WTC11 (cell line): ENCODE measurements around the gene CABP2. TPM values are rescaled to one million over a fixed set of nuclear protein-coding genes. Genes with fewer than 3 reads are reported as not detected.

Experiments used
- ATAC-seq: fragments of 200-7000 bp; cut with Tn5 transposase; 2 replicates; pipeline ENCODE4 v1.10.0; 2021; ENCODE audit warnings: mild to moderate bottlenecking, moderate library complexity
- CTCF ChIA-PET: fragments of 300-600 bp; sonication (Branson Sonifier 250); formaldehyde crosslinking; loops from one replicate; lab custom pipeline; 2021; ENCODE audit warnings: antibody characterized with exemption; lab: Charles Lee
- POLR2A ChIA-PET: fragments of 350-600 bp; sonication (Branson Sonifier 250); formaldehyde crosslinking; loops from one replicate; lab custom pipeline; 2021; ENCODE audit warnings: antibody characterized with exemption; lab: Charles Lee
- DNase-seq: peaks from one replicate; pipeline ENCODE4 v3.0.0; 2021; ENCODE audit warnings: low spot score
- H3K27ac Mint-ChIP-seq: 2 replicates; pipeline ENCODE4 v1.8.0; 2021; ENCODE audit warnings: mixed read lengths
- H3K27me3 Mint-ChIP-seq: 2 replicates; pipeline ENCODE4 v1.8.0; 2021; ENCODE audit warnings: low read depth, mild to moderate bottlenecking, moderate library complexity, mixed read lengths
- H3K36me3 Mint-ChIP-seq: 2 replicates; pipeline ENCODE4 v1.8.0; 2021; ENCODE audit warnings: mixed read lengths
- H3K4me1 Mint-ChIP-seq: 2 replicates; pipeline ENCODE4 v1.8.0; 2022; ENCODE audit warnings: mixed read lengths
- H3K4me3 Mint-ChIP-seq: 2 replicates; pipeline ENCODE4 v1.8.0; 2021; ENCODE audit warnings: mild to moderate bottlenecking, moderate library complexity, mixed read lengths
- H3K9me3 Mint-ChIP-seq: 2 replicates; pipeline ENCODE4 v1.8.0; 2021; ENCODE audit warnings: mixed read lengths
- CBFB ChIP-seq: sonication (generic); formaldehyde crosslinking; IDR thresholded peaks from 2 replicates; pipeline ENCODE4 v1.8.1; 2022; ENCODE audit warnings: mild to moderate bottlenecking, low read depth, missing genetic modification reagents
- ESRRA ChIP-seq: sonication (generic); formaldehyde crosslinking; IDR thresholded peaks from 2 replicates; pipeline ENCODE4 v1.8.1; 2022; ENCODE audit warnings: mild to moderate bottlenecking, missing genetic modification reagents, borderline replicate concordance
- FOXJ3 ChIP-seq: sonication (generic); formaldehyde crosslinking; IDR thresholded peaks from 2 replicates; pipeline ENCODE4 v1.9.0; 2021; ENCODE audit warnings: missing genetic modification reagents, mild to moderate bottlenecking, borderline replicate concordance
- NR2C2 ChIP-seq: sonication (generic); formaldehyde crosslinking; IDR thresholded peaks from 2 replicates; pipeline ENCODE4 v1.8.0; 2022; ENCODE audit warnings: mild to moderate bottlenecking, missing genetic modification reagents
- RORB ChIP-seq: fragments of 250-450 bp; sonication (Bioruptor Pico); IDR thresholded peaks from 2 replicates; pipeline ENCODE4 v1.9.0; 2021; ENCODE audit warnings: mild to moderate bottlenecking
- ZNF671 ChIP-seq: fragments of 250-450 bp; sonication (Bioruptor Pico); IDR thresholded peaks from 2 replicates; pipeline ENCODE4 v1.8.0; 2021; ENCODE audit warnings: mild to moderate bottlenecking
- total RNA-seq: library from RNA; stranded (reverse); gene quantifications from 3 replicates; pipeline ENCODE4 v1.2.3, GENCODE V29; 2021
- TF ChIP-seq, protein P1 (sequence below): fragments of 250-450 bp; sonication (Bioruptor Pico); IDR thresholded peaks from 2 replicates; pipeline ENCODE4 v1.8.0; 2021; ENCODE audit warnings: mild to moderate bottlenecking
- TF ChIP-seq, protein P2 (sequence below): fragments of 250-450 bp; sonication (Bioruptor Pico); IDR thresholded peaks from 2 replicates; pipeline ENCODE4 v1.9.0; 2021; ENCODE audit warnings: mild to moderate bottlenecking, borderline replicate concordance
- TF ChIP-seq, protein P3 (sequence below): fragments of 250-450 bp; sonication (Bioruptor Pico); IDR thresholded peaks from 2 replicates; pipeline ENCODE4 v1.9.0; 2021; ENCODE audit warnings: mild to moderate bottlenecking
- TF ChIP-seq, protein P4 (sequence below): sonication (generic); formaldehyde crosslinking; IDR thresholded peaks from 2 replicates; pipeline ENCODE4 v1.8.0; 2023; ENCODE audit warnings: missing genetic modification reagents, mild to moderate bottlenecking, borderline replicate concordance
- TF ChIP-seq, protein P5 (sequence below): sonication (generic); formaldehyde crosslinking; IDR thresholded peaks from 2 replicates; pipeline ENCODE4 v1.8.1; 2022; ENCODE audit warnings: missing genetic modification reagents, borderline replicate concordance
- TF ChIP-seq, protein P6 (sequence below): fragments of 250-450 bp; sonication (Bioruptor Pico); IDR thresholded peaks from 2 replicates; pipeline ENCODE4 v2.1.2; 2022; ENCODE audit warnings: mild to moderate bottlenecking, moderate library complexity
- TF ChIP-seq, protein P7 (sequence below): sonication (generic); formaldehyde crosslinking; IDR thresholded peaks from 2 replicates; pipeline ENCODE4 v1.8.0; 2022; ENCODE audit warnings: mild to moderate bottlenecking, missing genetic modification reagents

The CABP2 gene
- total RNA-seq, 1 experiment from 2014 or later: not detected

DNA sequence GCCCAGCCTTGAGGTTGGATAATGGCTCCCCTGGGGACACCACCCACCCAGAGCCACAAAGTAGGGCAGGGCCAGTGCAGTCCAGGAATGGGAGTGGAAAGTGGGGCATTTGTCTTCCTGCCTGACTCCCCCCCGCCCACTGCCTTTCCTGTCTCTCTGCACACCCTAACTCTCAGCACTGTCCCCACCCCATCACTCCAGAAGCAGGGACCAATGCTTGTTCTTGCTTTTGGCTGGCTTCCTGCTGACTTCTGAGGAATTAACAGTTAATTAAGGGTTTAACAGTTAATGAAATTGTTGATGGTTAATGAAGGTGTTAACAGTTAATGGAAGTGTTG, 22.8 kb downstream of the CABP2 start:
- no peaks in the 10 kb centered on the region for H3K36me3 Mint-ChIP-seq
- H3K4me3 Mint-ChIP-seq: no peak overlapping the region
- TF ChIP-seq, protein P1, sequence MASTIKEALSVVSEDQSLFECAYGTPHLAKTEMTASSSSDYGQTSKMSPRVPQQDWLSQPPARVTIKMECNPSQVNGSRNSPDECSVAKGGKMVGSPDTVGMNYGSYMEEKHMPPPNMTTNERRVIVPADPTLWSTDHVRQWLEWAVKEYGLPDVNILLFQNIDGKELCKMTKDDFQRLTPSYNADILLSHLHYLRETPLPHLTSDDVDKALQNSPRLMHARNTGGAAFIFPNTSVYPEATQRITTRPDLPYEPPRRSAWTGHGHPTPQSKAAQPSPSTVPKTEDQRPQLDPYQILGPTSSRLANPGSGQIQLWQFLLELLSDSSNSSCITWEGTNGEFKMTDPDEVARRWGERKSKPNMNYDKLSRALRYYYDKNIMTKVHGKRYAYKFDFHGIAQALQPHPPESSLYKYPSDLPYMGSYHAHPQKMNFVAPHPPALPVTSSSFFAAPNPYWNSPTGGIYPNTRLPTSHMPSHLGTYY (CRISPR knock-in tag): no peak
- H3K27ac Mint-ChIP-seq: no peak overlapping the region
- peaks cover 12% of the 10 kb centered on the region for H3K27me3 Mint-ChIP-seq
- DNase-seq: no peak
- ATAC-seq: no peak
- CTCF ChIA-PET: no interaction called here
- H3K4me1 Mint-ChIP-seq: peaks cover 5% of the 10 kb centered on the region
- POLR2A ChIA-PET: no interaction called here
- no peaks in the 10 kb centered on the region for H3K9me3 Mint-ChIP-seq

DNA sequence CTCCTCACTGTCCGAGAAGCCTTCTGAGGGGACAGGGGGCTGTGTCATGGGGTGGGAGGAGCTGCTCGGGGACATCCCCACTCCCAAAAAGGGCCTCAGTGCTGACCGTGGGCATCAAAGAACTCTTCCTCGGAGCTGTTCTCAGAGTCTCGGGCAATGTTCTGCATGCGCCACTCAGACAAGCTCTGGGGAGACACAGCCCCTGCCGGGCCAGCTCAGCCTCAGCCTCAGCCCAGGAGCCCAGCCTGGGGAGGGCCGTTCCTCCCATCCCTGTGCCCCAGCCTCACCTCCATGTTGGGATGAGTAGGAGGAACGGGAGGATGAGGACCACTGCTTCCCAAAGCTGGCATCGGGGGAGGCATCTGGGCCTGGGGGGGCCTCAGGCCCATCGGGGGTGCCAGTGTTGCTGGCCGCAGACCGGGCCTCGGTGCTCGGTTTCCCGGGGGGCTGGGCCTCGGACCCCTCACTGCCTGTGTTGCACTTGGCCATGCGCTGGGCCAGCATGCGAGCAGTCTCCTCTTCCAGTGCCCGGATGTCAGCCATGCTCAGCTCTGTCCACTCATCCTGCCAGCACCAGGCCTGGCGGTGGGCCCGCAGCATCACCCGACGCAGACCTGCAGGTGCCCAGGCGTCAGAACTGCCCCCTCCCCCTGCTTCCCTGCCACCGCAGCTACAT, 23.3 kb downstream of the CABP2 start:
- Mint-ChIP-seq H3K36me3 (no peaks in the 10 kb centered on the region), H3K9me3 (no peaks in the 10 kb centered on the region), H3K4me3 (no peak overlapping the region), H3K27me3 (peaks cover 12% of the 10 kb centered on the region), H3K27ac (no peak overlapping the region), H3K4me1 (peaks cover 4% of the 10 kb centered on the region; the same call in 1 of the 2 replicates)
- POLR2A ChIA-PET: no interaction called here
- ATAC-seq (no peak), DNase-seq (no peak)
- CTCF ChIA-PET: no interaction called here
- TF ChIP-seq RORB (no peak), ESRRA (CRISPR knock-in tag) (no peak), FOXJ3 (CRISPR knock-in tag) (no peak), NR2C2 (no peak), CBFB (CRISPR knock-in tag) (no peak), ZNF671 (CRISPR knock-in tag) (no peak)
- TF ChIP-seq, protein P2, sequence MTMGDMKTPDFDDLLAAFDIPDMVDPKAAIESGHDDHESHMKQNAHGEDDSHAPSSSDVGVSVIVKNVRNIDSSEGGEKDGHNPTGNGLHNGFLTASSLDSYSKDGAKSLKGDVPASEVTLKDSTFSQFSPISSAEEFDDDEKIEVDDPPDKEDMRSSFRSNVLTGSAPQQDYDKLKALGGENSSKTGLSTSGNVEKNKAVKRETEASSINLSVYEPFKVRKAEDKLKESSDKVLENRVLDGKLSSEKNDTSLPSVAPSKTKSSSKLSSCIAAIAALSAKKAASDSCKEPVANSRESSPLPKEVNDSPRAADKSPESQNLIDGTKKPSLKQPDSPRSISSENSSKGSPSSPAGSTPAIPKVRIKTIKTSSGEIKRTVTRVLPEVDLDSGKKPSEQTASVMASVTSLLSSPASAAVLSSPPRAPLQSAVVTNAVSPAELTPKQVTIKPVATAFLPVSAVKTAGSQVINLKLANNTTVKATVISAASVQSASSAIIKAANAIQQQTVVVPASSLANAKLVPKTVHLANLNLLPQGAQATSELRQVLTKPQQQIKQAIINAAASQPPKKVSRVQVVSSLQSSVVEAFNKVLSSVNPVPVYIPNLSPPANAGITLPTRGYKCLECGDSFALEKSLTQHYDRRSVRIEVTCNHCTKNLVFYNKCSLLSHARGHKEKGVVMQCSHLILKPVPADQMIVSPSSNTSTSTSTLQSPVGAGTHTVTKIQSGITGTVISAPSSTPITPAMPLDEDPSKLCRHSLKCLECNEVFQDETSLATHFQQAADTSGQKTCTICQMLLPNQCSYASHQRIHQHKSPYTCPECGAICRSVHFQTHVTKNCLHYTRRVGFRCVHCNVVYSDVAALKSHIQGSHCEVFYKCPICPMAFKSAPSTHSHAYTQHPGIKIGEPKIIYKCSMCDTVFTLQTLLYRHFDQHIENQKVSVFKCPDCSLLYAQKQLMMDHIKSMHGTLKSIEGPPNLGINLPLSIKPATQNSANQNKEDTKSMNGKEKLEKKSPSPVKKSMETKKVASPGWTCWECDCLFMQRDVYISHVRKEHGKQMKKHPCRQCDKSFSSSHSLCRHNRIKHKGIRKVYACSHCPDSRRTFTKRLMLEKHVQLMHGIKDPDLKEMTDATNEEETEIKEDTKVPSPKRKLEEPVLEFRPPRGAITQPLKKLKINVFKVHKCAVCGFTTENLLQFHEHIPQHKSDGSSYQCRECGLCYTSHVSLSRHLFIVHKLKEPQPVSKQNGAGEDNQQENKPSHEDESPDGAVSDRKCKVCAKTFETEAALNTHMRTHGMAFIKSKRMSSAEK (CRISPR knock-in tag): no peak
- TF ChIP-seq, protein P3, sequence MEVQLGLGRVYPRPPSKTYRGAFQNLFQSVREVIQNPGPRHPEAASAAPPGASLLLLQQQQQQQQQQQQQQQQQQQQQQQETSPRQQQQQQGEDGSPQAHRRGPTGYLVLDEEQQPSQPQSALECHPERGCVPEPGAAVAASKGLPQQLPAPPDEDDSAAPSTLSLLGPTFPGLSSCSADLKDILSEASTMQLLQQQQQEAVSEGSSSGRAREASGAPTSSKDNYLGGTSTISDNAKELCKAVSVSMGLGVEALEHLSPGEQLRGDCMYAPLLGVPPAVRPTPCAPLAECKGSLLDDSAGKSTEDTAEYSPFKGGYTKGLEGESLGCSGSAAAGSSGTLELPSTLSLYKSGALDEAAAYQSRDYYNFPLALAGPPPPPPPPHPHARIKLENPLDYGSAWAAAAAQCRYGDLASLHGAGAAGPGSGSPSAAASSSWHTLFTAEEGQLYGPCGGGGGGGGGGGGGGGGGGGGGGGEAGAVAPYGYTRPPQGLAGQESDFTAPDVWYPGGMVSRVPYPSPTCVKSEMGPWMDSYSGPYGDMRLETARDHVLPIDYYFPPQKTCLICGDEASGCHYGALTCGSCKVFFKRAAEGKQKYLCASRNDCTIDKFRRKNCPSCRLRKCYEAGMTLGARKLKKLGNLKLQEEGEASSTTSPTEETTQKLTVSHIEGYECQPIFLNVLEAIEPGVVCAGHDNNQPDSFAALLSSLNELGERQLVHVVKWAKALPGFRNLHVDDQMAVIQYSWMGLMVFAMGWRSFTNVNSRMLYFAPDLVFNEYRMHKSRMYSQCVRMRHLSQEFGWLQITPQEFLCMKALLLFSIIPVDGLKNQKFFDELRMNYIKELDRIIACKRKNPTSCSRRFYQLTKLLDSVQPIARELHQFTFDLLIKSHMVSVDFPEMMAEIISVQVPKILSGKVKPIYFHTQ (CRISPR knock-in tag): no peak
- TF ChIP-seq, protein P4, sequence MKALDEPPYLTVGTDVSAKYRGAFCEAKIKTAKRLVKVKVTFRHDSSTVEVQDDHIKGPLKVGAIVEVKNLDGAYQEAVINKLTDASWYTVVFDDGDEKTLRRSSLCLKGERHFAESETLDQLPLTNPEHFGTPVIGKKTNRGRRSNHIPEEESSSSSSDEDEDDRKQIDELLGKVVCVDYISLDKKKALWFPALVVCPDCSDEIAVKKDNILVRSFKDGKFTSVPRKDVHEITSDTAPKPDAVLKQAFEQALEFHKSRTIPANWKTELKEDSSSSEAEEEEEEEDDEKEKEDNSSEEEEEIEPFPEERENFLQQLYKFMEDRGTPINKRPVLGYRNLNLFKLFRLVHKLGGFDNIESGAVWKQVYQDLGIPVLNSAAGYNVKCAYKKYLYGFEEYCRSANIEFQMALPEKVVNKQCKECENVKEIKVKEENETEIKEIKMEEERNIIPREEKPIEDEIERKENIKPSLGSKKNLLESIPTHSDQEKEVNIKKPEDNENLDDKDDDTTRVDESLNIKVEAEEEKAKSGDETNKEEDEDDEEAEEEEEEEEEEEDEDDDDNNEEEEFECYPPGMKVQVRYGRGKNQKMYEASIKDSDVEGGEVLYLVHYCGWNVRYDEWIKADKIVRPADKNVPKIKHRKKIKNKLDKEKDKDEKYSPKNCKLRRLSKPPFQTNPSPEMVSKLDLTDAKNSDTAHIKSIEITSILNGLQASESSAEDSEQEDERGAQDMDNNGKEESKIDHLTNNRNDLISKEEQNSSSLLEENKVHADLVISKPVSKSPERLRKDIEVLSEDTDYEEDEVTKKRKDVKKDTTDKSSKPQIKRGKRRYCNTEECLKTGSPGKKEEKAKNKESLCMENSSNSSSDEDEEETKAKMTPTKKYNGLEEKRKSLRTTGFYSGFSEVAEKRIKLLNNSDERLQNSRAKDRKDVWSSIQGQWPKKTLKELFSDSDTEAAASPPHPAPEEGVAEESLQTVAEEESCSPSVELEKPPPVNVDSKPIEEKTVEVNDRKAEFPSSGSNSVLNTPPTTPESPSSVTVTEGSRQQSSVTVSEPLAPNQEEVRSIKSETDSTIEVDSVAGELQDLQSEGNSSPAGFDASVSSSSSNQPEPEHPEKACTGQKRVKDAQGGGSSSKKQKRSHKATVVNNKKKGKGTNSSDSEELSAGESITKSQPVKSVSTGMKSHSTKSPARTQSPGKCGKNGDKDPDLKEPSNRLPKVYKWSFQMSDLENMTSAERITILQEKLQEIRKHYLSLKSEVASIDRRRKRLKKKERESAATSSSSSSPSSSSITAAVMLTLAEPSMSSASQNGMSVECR (CRISPR knock-in tag): no peak
- TF ChIP-seq, protein P5, sequence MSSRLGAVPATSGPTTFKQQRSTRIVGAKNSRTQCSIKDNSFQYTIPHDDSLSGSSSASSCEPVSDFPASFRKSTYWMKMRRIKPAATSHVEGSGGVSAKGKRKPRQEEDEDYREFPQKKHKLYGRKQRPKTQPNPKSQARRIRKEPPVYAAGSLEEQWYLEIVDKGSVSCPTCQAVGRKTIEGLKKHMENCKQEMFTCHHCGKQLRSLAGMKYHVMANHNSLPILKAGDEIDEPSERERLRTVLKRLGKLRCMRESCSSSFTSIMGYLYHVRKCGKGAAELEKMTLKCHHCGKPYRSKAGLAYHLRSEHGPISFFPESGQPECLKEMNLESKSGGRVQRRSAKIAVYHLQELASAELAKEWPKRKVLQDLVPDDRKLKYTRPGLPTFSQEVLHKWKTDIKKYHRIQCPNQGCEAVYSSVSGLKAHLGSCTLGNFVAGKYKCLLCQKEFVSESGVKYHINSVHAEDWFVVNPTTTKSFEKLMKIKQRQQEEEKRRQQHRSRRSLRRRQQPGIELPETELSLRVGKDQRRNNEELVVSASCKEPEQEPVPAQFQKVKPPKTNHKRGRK (CRISPR knock-in tag): no peak
- TF ChIP-seq, protein P6, sequence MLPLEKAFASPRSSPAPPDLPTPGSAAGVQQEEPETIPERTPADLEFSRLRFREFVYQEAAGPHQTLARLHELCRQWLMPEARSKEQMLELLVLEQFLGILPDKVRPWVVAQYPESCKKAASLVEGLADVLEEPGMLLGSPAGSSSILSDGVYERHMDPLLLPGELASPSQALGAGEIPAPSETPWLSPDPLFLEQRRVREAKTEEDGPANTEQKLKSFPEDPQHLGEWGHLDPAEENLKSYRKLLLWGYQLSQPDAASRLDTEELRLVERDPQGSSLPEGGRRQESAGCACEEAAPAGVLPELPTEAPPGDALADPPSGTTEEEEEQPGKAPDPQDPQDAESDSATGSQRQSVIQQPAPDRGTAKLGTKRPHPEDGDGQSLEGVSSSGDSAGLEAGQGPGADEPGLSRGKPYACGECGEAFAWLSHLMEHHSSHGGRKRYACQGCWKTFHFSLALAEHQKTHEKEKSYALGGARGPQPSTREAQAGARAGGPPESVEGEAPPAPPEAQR (CRISPR knock-in tag): no peak
- TF ChIP-seq, protein P7, sequence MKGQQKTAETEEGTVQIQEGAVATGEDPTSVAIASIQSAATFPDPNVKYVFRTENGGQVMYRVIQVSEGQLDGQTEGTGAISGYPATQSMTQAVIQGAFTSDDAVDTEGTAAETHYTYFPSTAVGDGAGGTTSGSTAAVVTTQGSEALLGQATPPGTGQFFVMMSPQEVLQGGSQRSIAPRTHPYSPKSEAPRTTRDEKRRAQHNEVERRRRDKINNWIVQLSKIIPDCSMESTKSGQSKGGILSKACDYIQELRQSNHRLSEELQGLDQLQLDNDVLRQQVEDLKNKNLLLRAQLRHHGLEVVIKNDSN: no peak
